ENCODE results near the gene LTBP4.

- TF ChIP-seq EZH2 (IDR thresholded peaks at IDR 0.05; ENCODE audit: borderline replicate concordance, low read depth, low read length, severe bottlenecking), result no peak
- peak; percentile 98 for TF ChIP-seq CTCF (IDR thresholded peaks at IDR 0.05; ENCODE audit: borderline replicate concordance, extremely low read depth, low read length, poor library complexity, severe bottlenecking)
Observed at GRCh38 chr19:40598121-40598917, 2.9 kb upstream of the LTBP4 start.
